Fibroblast of lung (primary cell): ENCODE results near the gene KLHL42. TPM values are rescaled to one million over a fixed set of nuclear protein-coding genes. Genes with fewer than 3 reads are reported as not detected.
A peak's percentile ranks its signal among the peaks of the same experiment; 100 is the strongest.

Experiments used
- DNase-seq, 2 donors: peaks; one replicate each; pipeline versions ENCODE4 v3.0.0 to v3.0.0-alpha.2; 2010; ENCODE audit warnings: low read depth in 2 of 2
- H2AFZ ChIP-seq: 2 replicates; pipeline ENCODE4 v1.5.1; 2012; ENCODE audit warnings: low read length, control low read depth, inconsistent platforms
- H3K27ac ChIP-seq: 2 replicates; pipeline ENCODE4 v1.5.1; 2011; ENCODE audit warnings: low read length, control low read depth; ENCODE audit not compliant: insufficient read depth
- H3K27me3 ChIP-seq: 2 replicates; pipeline ENCODE4 v1.5.1; 2011; ENCODE audit warnings: mild to moderate bottlenecking, low read length; ENCODE audit not compliant: control insufficient read depth, insufficient read depth
- H3K36me3 ChIP-seq: 2 replicates; pipeline ENCODE4 v1.5.1; 2011; ENCODE audit warnings: low read length; ENCODE audit not compliant: control insufficient read depth, insufficient read depth
- H3K4me1 ChIP-seq: 2 replicates; pipeline ENCODE4 v1.5.1; 2011; ENCODE audit warnings: low read length; ENCODE audit not compliant: control insufficient read depth, insufficient read depth; ENCODE audit errors: extremely low read depth
- H3K4me2 ChIP-seq: 2 replicates; pipeline ENCODE4 v1.5.1; 2011; ENCODE audit warnings: low read length, control low read depth; ENCODE audit not compliant: insufficient read depth; ENCODE audit errors: extremely low read depth
- H3K4me3 ChIP-seq, 4 experiments: fragments of 200-600 bp in 1 of 4; sonication (generic) in 1 of 4; replicated peaks in 1 of 4; 2 replicates each; pipeline ENCODE4 v1.5.1; 2011 to 2016; ENCODE audit warnings: low read length in 4 of 4, low read depth in 3 of 4, mild to moderate bottlenecking in 3 of 4, control low read depth in 2 of 4, inconsistent platforms in 1 of 4, mixed read lengths in 1 of 4; ENCODE audit not compliant: insufficient read depth in 1 of 4; ENCODE audit errors: control extremely low read depth in 1 of 4
- H3K79me2 ChIP-seq: 2 replicates; pipeline ENCODE4 v1.5.1; 2012; ENCODE audit warnings: mild to moderate bottlenecking, low read length, inconsistent platforms; ENCODE audit not compliant: control insufficient read depth, insufficient read depth
- H3K9ac ChIP-seq: 2 replicates; pipeline ENCODE4 v1.5.1; 2011; ENCODE audit warnings: mild to moderate bottlenecking, low read length, control low read depth; ENCODE audit not compliant: insufficient read depth
- H3K9me3 ChIP-seq: 2 replicates; pipeline ENCODE4 v1.5.1; 2012; ENCODE audit warnings: low read depth, low read length; ENCODE audit not compliant: control insufficient read depth, insufficient read depth
- H4K20me1 ChIP-seq: 2 replicates; pipeline ENCODE4 v1.5.1; 2011; ENCODE audit warnings: low read length; ENCODE audit not compliant: control insufficient read depth, insufficient read depth; ENCODE audit errors: extremely low read depth
- CTCF ChIP-seq, 2 donors: IDR thresholded peaks in 1 of 2; conservative IDR thresholded peaks in 1 of 2; 1 replicate in 1 of 2; 2 replicates in 1 of 2; pipeline ENCODE4 v1.5.1; 2011 to 2012; ENCODE audit warnings: low read length in 2 of 2, control low read depth in 1 of 2, inconsistent platforms in 1 of 2, low read depth in 1 of 2, mild to moderate bottlenecking in 1 of 2
- EZH2 ChIP-seq: IDR thresholded peaks from 2 replicates; pipeline ENCODE4 v1.5.1; 2012; ENCODE audit warnings: low read length, control low read depth, mild to moderate bottlenecking; ENCODE audit errors: missing control alignments
- polyA plus RNA-seq, 2 donors: library from polyadenylated mRNA; depleted of rRNA in 1 of 2; stranded (reverse) in 1 of 2; unstranded in 1 of 2; fragments of >200 nt; gene quantifications; 2 replicates each; pipeline ENCODE4 v1.2.1, GENCODE V29; 2011 to 2012; ENCODE audit warnings: missing spikeins in 1 of 2
- total RNA-seq: library from RNA; depleted of rRNA; stranded (reverse); fragments of >200 nt; gene quantifications from 2 replicates; pipeline ENCODE4 v1.2.1, GENCODE V29; 2014

KLHL42 gene
- total and polyA plus RNA-seq, 2 donors (not counting 1 experiment from before 2014, with no cell fraction given), result 16.6 to 25.3 TPM

- peak overlapping the region; percentile 59 for H3K27ac ChIP-seq
Measured at GRCh38 chr12:27747111-27747820, 32.8 kb upstream of the KLHL42 start.

GRCh38 chr12:27751386-27752047 lies 28.5 kb upstream of the KLHL42 start:
- peaks cover 4% of the 10 kb centered on the region for H3K36me3 ChIP-seq
- no peak for DNase-seq
- H3K79me2 ChIP-seq, result no peaks in the 10 kb centered on the region
- H3K9me3 ChIP-seq, result no peaks in the 10 kb centered on the region
- H3K27ac ChIP-seq, result no peak overlapping the region
- H3K4me2 ChIP-seq, result no peak overlapping the region
- TF ChIP-seq CTCF (conservative IDR thresholded peaks at IDR 0.05 in 1 of 2, IDR thresholded peaks at IDR 0.05 in 1 of 2; ENCODE audit: low read depth in 1 of 2, low read length in 2 of 2) (no peak), EZH2 (no peak)
- no peaks in the 10 kb centered on the region for H4K20me1 ChIP-seq
- peaks cover 4% of the 10 kb centered on the region for H3K4me1 ChIP-seq
- H2AFZ ChIP-seq, result no peak overlapping the region
- H3K27me3 ChIP-seq, result no peaks in the 10 kb centered on the region
- H3K9ac ChIP-seq, result no peak overlapping the region
- H3K4me3 ChIP-seq, result no peak overlapping the region

More at GRCh38 chr12:27747111-27747820, 32.8 kb upstream of the KLHL42 start:
- peak; percentile 22 to 55 for DNase-seq
- no peaks in the 10 kb centered on the region for H3K79me2 ChIP-seq
- no peaks in the 10 kb centered on the region for H3K27me3 ChIP-seq
- H4K20me1 ChIP-seq, result no peaks in the 10 kb centered on the region
- TF ChIP-seq EZH2 (no peak), CTCF (conservative IDR thresholded peaks at IDR 0.05 in 1 of 2, IDR thresholded peaks at IDR 0.05 in 1 of 2; ENCODE audit: low read depth in 1 of 2, low read length in 2 of 2) (no peak)
- peaks cover 4% of the 10 kb centered on the region for H3K4me1 ChIP-seq
- peaks cover 4% of the 10 kb centered on the region for H3K36me3 ChIP-seq
- H3K9me3 ChIP-seq, result no peaks in the 10 kb centered on the region
- no peak overlapping the region for H3K4me3 ChIP-seq
- H3K4me2 ChIP-seq, result no peak overlapping the region
- H3K9ac ChIP-seq, result no peak overlapping the region
- no peak overlapping the region for H2AFZ ChIP-seq

GRCh38 chr12:27754795-27755194 lies 25.2 kb upstream of the KLHL42 start:
- H2AFZ ChIP-seq, result no peak overlapping the region
- H3K4me2 ChIP-seq, result no peak overlapping the region
- TF ChIP-seq CTCF (conservative IDR thresholded peaks at IDR 0.05 in 1 of 2, IDR thresholded peaks at IDR 0.05 in 1 of 2; ENCODE audit: low read depth in 1 of 2, low read length in 2 of 2) (no peak), EZH2 (no peak)
- no peak overlapping the region for H3K9ac ChIP-seq
- no peak overlapping the region for H3K27ac ChIP-seq
- no peaks in the 10 kb centered on the region for H3K79me2 ChIP-seq
- no peaks in the 10 kb centered on the region for H3K9me3 ChIP-seq
- H4K20me1 ChIP-seq, result no peaks in the 10 kb centered on the region
- no peaks in the 10 kb centered on the region for H3K4me1 ChIP-seq
- no peaks in the 10 kb centered on the region for H3K27me3 ChIP-seq
- no peak overlapping the region for H3K4me3 ChIP-seq
- DNase-seq, result no peak
- H3K36me3 ChIP-seq, result peaks cover 4% of the 10 kb centered on the region
